Measurements from ENCODE around the gene MAP4.
"Not testable (repeated sequence)": the region's sequence is repeated elsewhere in the genome, so short reads cannot be mapped to it uniquely, and the experiment has no call there.

MAP4 gene

DNA sequence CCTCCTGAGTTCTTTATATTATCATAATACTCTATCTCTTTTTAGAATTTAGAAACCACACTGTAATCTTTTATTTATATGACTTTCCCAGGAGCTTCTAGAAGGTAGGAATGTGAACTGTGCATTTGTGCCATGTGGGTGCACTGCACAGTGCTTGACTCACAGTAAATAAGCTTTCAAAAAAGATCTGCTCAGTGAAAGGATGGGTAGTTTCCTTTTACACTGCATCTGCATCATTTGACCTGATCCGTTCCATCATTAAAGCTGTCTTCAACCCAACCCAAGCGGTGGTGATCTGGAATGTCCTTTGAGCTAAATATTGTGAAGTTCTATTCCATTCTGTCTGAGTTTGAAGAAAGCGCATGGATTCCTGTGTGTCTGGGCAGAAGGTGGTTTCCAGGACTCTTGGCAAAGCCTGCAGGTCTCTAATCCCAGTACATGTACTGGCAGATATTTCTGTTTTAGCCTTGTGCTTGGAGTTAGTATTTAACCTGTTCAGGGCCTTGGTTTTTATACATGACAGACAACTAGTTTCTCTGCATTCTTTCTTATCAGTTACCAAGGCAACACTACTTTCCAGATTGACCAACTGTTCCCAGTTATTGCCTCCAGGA is 116.6 kb downstream of the MAP4 start:
- no peak for DNase-seq (ENCODE audit: low read depth in 4 of 4, low spot score in 1 of 4)

DNA sequence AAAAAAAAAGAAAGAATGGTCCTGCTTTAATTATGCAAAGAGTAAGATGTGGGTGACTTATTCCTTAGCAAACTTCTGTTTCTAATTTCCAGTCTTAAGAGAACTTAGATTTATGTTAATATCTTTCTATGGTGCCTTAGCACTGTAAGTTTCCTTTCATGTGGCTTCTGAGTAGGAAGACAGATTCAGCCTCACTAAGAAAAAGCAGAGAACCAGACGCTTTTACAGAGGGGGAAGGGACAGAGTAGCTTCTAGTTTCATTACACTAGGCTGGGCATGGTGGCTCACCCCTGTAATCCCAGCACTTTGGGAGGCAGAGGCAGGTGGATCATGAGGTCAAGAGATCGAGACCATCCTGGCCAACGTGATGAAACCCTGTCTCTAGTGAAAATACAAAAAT is 118.3 kb downstream of the MAP4 start:
- DNase-seq (ENCODE audit: low read depth in 4 of 4, low spot score in 1 of 4) = no peak

DNA sequence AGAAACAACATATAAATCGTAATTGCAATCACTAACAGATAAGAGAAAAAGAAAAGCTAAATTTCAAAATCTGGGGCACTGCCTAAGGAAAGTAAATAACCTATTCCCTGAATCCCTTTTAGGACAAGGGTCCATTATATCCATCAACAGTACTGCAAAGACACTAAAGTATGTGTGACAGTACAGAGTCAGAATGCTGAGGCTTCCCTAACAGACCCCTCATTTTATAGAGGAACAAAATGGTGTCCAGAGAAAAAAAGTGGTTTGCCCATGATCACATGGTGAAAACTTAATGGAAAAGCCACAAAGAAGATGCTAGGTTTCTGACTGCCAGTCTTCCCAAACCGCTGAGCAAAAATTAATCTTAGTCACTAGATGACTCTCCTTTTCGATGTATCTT is 119.5 kb downstream of the MAP4 start:
- no peak for DNase-seq (ENCODE audit: low read depth in 4 of 4, low spot score in 1 of 4)

GRCh38 chr3:47895241-47895640 is 121.0 kb downstream of the MAP4 start:
- DNase-seq (ENCODE audit: low read depth in 4 of 4, low spot score in 1 of 4) = no peak

GRCh38 chr3:47892286-47893040 is 123.8 kb downstream of the MAP4 start:
- DNase-seq (ENCODE audit: low read depth in 4 of 4, low spot score in 1 of 4) = no peak

GRCh38 chr3:47891613-47892005 is 124.6 kb downstream of the MAP4 start:
- DNase-seq (ENCODE audit: low read depth in 4 of 4, low spot score in 1 of 4) = no peak

- DNase-seq (ENCODE audit: low read depth in 4 of 4, low spot score in 1 of 4) = no peak
Observed at GRCh38 chr3:47890828-47891612, 125.2 kb downstream of the MAP4 start.

- DNase-seq (ENCODE audit: low read depth in 4 of 4, low spot score in 1 of 4) = no peak
Observed at GRCh38 chr3:47890126-47890827, 125.9 kb downstream of the MAP4 start.

DNA sequence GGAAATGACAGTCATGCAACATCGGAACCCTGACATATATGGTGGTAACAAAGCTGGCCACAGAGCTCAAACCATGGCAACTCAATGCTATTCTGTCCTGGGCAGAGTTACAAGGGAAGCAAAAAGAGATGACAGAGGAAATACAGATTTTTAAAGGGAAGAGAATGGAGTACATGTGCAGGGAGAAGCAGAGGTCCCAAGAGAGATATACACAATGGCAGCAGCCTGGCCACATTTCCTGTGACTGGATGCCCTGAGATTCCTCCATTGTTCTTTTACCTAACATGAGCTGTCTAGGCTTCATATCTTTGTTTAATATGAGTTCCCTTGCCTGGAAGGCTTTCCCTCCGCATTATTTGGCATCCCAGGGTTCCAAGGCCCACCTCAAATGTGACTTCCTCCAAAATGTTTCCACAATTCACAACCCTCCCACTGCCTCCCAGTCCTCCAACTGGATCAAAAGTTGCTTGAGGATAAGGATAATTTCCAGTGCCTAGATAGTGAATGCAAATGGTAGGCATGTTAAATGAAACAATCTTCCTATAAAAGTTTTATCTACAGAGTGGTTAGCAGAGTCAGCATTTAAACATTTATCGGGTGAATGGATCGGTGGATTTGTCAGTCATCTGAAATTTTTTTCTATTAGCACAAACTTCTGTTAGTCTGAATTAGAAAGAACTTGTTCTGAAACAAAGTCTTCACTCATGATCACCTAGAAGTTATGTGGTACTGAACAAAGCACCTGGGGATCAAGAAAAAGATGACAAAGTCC is 127.0 kb downstream of the MAP4 start:
- DNase-seq (ENCODE audit: low read depth in 4 of 4, low spot score in 1 of 4) = no peak

DNA sequence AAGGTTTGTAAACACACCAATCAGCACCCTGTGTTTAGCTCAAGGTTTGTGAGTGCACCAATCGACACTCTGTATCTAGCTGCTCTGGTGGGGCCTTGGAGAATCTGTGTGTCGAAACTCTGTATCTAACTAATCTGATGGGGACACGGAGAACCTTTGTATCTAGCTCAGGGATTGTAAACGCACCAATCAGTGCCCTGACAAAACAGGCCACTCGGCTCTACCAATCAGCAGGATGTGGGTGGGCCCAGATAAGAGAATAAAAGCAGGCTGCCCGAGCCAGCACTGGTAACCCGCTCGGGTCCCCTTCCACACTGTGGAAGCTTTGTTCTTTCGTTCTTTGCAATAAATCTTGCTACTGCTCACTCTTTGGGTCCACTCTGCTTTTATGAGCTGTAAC is 128.2 kb downstream of the MAP4 start:
- DNase-seq (ENCODE audit: low read depth in 4 of 4, low spot score in 1 of 4) = not testable (repeated sequence)

DNA sequence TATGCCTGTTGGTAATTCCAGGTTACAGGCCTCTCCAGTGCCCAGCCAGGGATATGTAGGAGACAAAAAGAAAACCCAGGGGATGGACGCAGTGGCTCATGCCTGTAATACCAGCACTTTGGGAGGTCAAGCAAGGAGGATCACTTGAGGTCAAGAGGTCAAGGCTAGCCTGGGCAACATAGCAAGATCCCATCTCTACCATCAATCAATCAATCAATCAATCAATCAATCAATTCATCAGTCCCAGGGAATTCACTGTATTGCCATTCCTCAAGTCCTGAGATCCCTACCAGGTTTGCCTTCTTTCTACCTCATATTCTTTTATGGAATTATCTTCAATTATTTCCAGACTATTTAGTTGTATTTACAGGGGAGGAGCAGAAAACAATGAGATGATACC is 131.0 kb downstream of the MAP4 start:
- no peak for DNase-seq (ENCODE audit: low read depth in 4 of 4, low spot score in 1 of 4)

- DNase-seq (ENCODE audit: low read depth in 4 of 4, low spot score in 1 of 4) = no peak
Observed at GRCh38 chr3:47884603-47885002, 131.6 kb downstream of the MAP4 start.

GRCh38 chr3:47882338-47882737 is 133.9 kb downstream of the MAP4 start:
- DNase-seq (ENCODE audit: low read depth in 4 of 4, low spot score in 1 of 4) = no peak

DNA sequence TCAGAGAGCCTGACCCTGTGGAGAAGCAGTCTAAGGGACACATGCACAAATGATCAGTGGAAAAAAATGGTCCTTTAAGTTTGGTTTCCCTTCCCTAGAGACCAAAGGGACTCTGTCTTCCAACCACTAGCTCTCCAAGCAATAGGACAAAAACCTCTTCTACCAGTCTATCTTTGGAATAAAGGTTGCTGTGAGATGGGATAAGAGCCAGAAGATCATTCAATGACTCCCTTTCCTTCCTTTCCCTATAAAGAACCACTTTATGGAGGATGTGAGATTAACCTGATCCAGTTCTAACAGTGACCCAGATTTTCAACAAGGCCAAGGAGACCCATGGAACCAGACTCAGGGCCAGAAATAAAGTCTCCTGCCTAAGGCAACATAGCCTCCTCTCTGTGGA is 138.5 kb downstream of the MAP4 start:
- no peak for DNase-seq (ENCODE audit: low read depth in 4 of 4, low spot score in 1 of 4)

GRCh38 chr3:47877290-47877689 is 138.9 kb downstream of the MAP4 start:
- no peak for DNase-seq (ENCODE audit: low read depth in 4 of 4, low spot score in 1 of 4)

DNA sequence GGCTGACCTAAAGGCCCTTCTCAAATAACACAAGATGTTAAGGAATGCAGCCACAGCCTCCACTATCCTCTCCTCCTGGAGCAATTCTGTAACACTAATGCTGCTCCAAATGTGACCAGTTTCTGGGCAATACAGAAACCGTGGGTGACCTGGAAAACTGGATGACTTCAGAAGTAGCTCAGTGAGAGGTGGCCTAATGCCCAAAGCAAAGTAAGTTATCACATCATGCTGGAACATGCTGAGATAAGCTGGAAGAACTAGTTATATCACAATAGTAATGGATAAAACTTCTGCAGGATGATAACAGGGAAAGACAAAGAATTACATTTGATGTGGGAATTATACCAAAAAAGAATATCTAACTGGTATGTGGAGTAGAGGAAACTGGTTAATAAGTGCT is 141.3 kb downstream of the MAP4 start:
- DNase-seq (ENCODE audit: low read depth in 4 of 4, low spot score in 1 of 4) = no peak

GRCh38 chr3:47874438-47874837 is 141.8 kb downstream of the MAP4 start:
- no peak for DNase-seq (ENCODE audit: low read depth in 4 of 4, low spot score in 1 of 4)

- no peak for DNase-seq (ENCODE audit: low read depth in 4 of 4, low spot score in 1 of 4)
Observed at GRCh38 chr3:47872916-47873315, 143.3 kb downstream of the MAP4 start.

- no peak for DNase-seq (ENCODE audit: low read depth in 4 of 4, low spot score in 1 of 4)
Observed at GRCh38 chr3:47871389-47871788, 144.8 kb downstream of the MAP4 start.

DNA sequence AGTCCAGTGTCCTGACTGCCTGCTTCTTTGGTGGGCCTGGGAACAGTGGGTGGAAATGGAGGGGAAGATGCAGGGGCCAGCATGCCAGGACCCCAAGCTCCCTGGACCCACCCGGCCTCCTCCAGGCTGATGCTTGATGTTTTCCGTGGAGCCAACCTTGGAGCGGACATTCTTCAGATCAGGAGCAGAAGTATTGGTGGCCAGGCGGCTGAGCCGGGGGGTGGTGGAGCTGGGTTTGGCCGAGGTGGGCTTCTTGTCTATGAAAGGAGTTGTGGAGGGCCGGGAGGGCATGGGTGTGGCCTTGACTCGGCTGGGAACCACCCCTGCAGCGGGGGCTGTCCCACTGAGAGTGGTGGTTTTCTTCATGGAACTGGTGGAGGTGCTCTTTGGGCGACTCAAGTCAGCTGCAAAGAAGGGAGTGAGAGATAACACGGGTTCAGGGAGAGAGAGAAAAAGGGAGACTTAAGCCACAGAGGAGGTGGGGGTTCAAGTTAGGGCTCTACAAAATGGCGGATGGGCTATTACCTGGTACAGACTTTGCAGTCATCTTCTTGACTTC is 145.4 kb downstream of the MAP4 start:
- no peak for DNase-seq (ENCODE audit: low read depth in 4 of 4, low spot score in 1 of 4)

DNA sequence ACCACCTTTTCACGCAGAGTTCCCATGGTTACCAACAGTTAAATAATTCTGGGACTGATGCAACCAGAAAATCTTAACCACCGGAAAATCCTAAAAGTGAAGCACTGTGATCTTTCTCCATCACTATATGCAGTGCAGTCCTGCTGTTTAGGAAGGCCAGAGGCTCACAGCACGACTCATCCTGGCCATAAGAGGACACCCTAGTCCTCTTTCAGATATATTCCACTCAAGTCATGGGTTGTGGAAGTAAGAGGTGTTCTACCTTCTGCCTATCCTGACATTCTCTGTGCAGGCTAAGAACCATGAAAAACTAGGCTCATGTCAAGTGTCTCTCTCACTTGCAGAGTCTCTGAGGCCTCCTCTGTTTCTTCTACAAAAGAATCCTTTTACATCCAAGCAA is 146.1 kb downstream of the MAP4 start:
- no peak for DNase-seq (ENCODE audit: low read depth in 4 of 4, low spot score in 1 of 4)
